ENCODE measurements around the gene KMO. TPM values are rescaled to one million over a fixed set of nuclear protein-coding genes. Genes with fewer than 3 reads are reported as not detected.

Gene KMO
- total RNA-seq, 3 donors from 2014 or later = 0.34 to 0.91 (median 0.49) TPM

- DNase-seq = no peak
- Mint-ChIP-seq H3K4me1 (ENCODE audit: low read depth) (peaks cover 8% of the 10 kb centered on the region), H3K36me3 (ENCODE audit: insufficient read depth) (no peaks in the 10 kb centered on the region), H3K9me3 (no peaks in the 10 kb centered on the region), H3K4me3 (no peak overlapping the region), H3K27me3 (ENCODE audit: low read depth) (peaks cover 5% of the 10 kb centered on the region)
- ATAC-seq = no peak
Measured at GRCh38 chr1:241557031-241557430, 24.9 kb downstream of the KMO start.

GRCh38 chr1:241557551-241558193 is 25.5 kb downstream of the KMO start:
- Mint-ChIP-seq H3K36me3 (ENCODE audit: insufficient read depth) (no peaks in the 10 kb centered on the region), H3K4me3 (no peak overlapping the region), H3K4me1 (ENCODE audit: low read depth) (peaks cover 2% of the 10 kb centered on the region), H3K27me3 (ENCODE audit: low read depth) (peaks cover 5% of the 10 kb centered on the region), H3K9me3 (no peaks in the 10 kb centered on the region)
- DNase-seq (no peak), ATAC-seq (no peak)

GRCh38 chr1:241560146-241560848 is 28.1 kb downstream of the KMO start:
- Mint-ChIP-seq H3K27me3 (ENCODE audit: low read depth) (peaks cover 5% of the 10 kb centered on the region), H3K9me3 (no peaks in the 10 kb centered on the region), H3K4me1 (ENCODE audit: low read depth) (no peaks in the 10 kb centered on the region), H3K36me3 (ENCODE audit: insufficient read depth) (no peaks in the 10 kb centered on the region), H3K4me3 (no peak overlapping the region)
- ATAC-seq (no peak), DNase-seq (no peak)

- no peaks in the 10 kb centered on the region for H3K9me3 Mint-ChIP-seq
- ATAC-seq = no peak
Measured at GRCh38 chr1:241560849-241561187, 28.6 kb downstream of the KMO start.

GRCh38 chr1:241569848-241570247 is 37.7 kb downstream of the KMO start:
- Mint-ChIP-seq H3K4me1 (ENCODE audit: low read depth) (no peaks in the 10 kb centered on the region), H3K4me3 (no peak overlapping the region), H3K27me3 (ENCODE audit: low read depth) (peaks cover 8% of the 10 kb centered on the region), H3K36me3 (ENCODE audit: insufficient read depth) (no peaks in the 10 kb centered on the region), H3K9me3 (no peaks in the 10 kb centered on the region)
- ATAC-seq (no peak), DNase-seq (no peak)

More at GRCh38 chr1:241560849-241561187, 28.6 kb downstream of the KMO start:
- Mint-ChIP-seq H3K36me3 (ENCODE audit: insufficient read depth) (no peaks in the 10 kb centered on the region), H3K4me3 (no peak overlapping the region), H3K4me1 (ENCODE audit: low read depth) (no peaks in the 10 kb centered on the region), H3K27me3 (ENCODE audit: low read depth) (peaks cover 1% of the 10 kb centered on the region)
- DNase-seq = no peak

- peaks cover 26% of the 10 kb centered on the region for H3K27me3 Mint-ChIP-seq (ENCODE audit: low read depth)
- no peak for DNase-seq
- no peak overlapping the region for H3K4me3 Mint-ChIP-seq
- H3K9me3 Mint-ChIP-seq = peaks cover 22% of the 10 kb centered on the region
- ATAC-seq = no peak
- H3K36me3 Mint-ChIP-seq (ENCODE audit: insufficient read depth) = no peaks in the 10 kb centered on the region
- no peaks in the 10 kb centered on the region for H3K4me1 Mint-ChIP-seq (ENCODE audit: low read depth)
Measured at GRCh38 chr1:241574154-241574553, 42.0 kb downstream of the KMO start.

- Mint-ChIP-seq H3K9me3 (peaks cover 28% of the 10 kb centered on the region), H3K4me3 (no peak overlapping the region), H3K36me3 (ENCODE audit: insufficient read depth) (peaks cover 5% of the 10 kb centered on the region), H3K4me1 (ENCODE audit: low read depth) (no peaks in the 10 kb centered on the region), H3K27me3 (ENCODE audit: low read depth) (peaks cover 23% of the 10 kb centered on the region)
- DNase-seq = no peak
- no peak for ATAC-seq
Measured at GRCh38 chr1:241579434-241579833, 47.3 kb downstream of the KMO start.

- Mint-ChIP-seq H3K4me1 (ENCODE audit: low read depth) (no peaks in the 10 kb centered on the region), H3K36me3 (ENCODE audit: insufficient read depth) (peaks cover 7% of the 10 kb centered on the region), H3K27me3 (ENCODE audit: low read depth) (peaks cover 12% of the 10 kb centered on the region), H3K4me3 (no peak overlapping the region), H3K9me3 (peaks cover 6% of the 10 kb centered on the region)
- DNase-seq (no peak), ATAC-seq (no peak)
Measured at GRCh38 chr1:241582921-241583321, 50.7 kb downstream of the KMO start.

GRCh38 chr1:241586905-241587512 is 54.8 kb downstream of the KMO start:
- H3K4me1 Mint-ChIP-seq (ENCODE audit: low read depth) = peaks cover 4% of the 10 kb centered on the region
- peaks cover 6% of the 10 kb centered on the region for H3K36me3 Mint-ChIP-seq (ENCODE audit: insufficient read depth)
- H3K9me3 Mint-ChIP-seq = peaks cover 5% of the 10 kb centered on the region
- ATAC-seq (no peak), DNase-seq (no peak)
- peaks cover 2% of the 10 kb centered on the region for H3K27me3 Mint-ChIP-seq (ENCODE audit: low read depth)
- no peak overlapping the region for H3K4me3 Mint-ChIP-seq

GRCh38 chr1:241589521-241589920 is 57.3 kb downstream of the KMO start:
- H3K36me3 Mint-ChIP-seq (ENCODE audit: insufficient read depth) = peaks cover 9% of the 10 kb centered on the region
- no peaks in the 10 kb centered on the region for H3K9me3 Mint-ChIP-seq
- H3K4me1 Mint-ChIP-seq (ENCODE audit: low read depth) = peaks cover 16% of the 10 kb centered on the region
- H3K27me3 Mint-ChIP-seq (ENCODE audit: low read depth) = no peaks in the 10 kb centered on the region
- H3K4me3 Mint-ChIP-seq = no peak overlapping the region
- no peak for ATAC-seq
- DNase-seq = no peak

GRCh38 chr1:241590719-241591118 is 58.5 kb downstream of the KMO start:
- Mint-ChIP-seq H3K27me3 (ENCODE audit: low read depth) (no peaks in the 10 kb centered on the region), H3K4me3 (no peak overlapping the region), H3K36me3 (ENCODE audit: insufficient read depth) (peaks cover 15% of the 10 kb centered on the region), H3K9me3 (no peaks in the 10 kb centered on the region), H3K4me1 (ENCODE audit: low read depth) (peaks cover 16% of the 10 kb centered on the region)
- ATAC-seq = no peak
- DNase-seq = no peak

GRCh38 chr1:241591317-241591716 is 59.1 kb downstream of the KMO start:
- Mint-ChIP-seq H3K4me1 (ENCODE audit: low read depth) (peaks cover 16% of the 10 kb centered on the region), H3K36me3 (ENCODE audit: insufficient read depth) (peaks cover 15% of the 10 kb centered on the region), H3K9me3 (no peaks in the 10 kb centered on the region), H3K4me3 (no peak overlapping the region), H3K27me3 (ENCODE audit: low read depth) (no peaks in the 10 kb centered on the region)
- DNase-seq (no peak), ATAC-seq (no peak)

- H3K4me3 Mint-ChIP-seq = no peak overlapping the region
Measured at GRCh38 chr1:241591736-241592135, 59.6 kb downstream of the KMO start.

GRCh38 chr1:241592273-241592958 is 60.2 kb downstream of the KMO start:
- peak; percentile 97 to 99 for ATAC-seq
- Mint-ChIP-seq H3K27me3 (ENCODE audit: low read depth) (no peaks in the 10 kb centered on the region), H3K4me1 (ENCODE audit: low read depth) (peaks cover 16% of the 10 kb centered on the region), H3K36me3 (ENCODE audit: insufficient read depth) (peaks cover 13% of the 10 kb centered on the region), H3K4me3 (no peak overlapping the region), H3K9me3 (no peaks in the 10 kb centered on the region)
- no peak for DNase-seq

More at GRCh38 chr1:241591736-241592135, 59.6 kb downstream of the KMO start:
- H3K4me1 Mint-ChIP-seq (ENCODE audit: low read depth) = peaks cover 16% of the 10 kb centered on the region
- no peak for ATAC-seq
- no peaks in the 10 kb centered on the region for H3K27me3 Mint-ChIP-seq (ENCODE audit: low read depth)
- peaks cover 13% of the 10 kb centered on the region for H3K36me3 Mint-ChIP-seq (ENCODE audit: insufficient read depth)
- no peaks in the 10 kb centered on the region for H3K9me3 Mint-ChIP-seq
- no peak for DNase-seq

All from activated T-cell treated with anti-CD3 and anti-CD28 coated beads, Interleukin-2, amount 50 U/mL, for 4 hours (primary cell).